ENCODE data around the gene GPRC5D.

GPRC5D gene

DNA sequence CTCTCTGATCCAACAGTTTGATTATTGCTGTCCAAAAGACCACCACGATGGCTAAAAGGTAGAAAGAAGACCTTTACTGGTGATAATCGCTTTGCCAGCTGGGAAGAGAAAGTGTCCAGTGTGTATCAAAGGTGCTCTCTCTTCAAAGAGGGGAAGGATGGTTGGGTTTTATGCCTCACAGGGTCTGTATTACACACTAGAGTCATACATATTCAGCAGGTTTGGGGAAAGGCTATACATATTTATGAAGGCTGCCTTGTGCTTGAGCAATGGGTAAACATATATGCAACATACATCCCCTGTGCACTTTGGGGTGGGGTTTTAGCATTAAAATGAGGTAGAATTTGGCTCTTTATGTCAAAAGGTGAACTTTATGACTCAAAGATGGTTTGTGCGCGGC, 18.2 kb downstream of the GPRC5D start:
- no peak for DNase-seq

DNA sequence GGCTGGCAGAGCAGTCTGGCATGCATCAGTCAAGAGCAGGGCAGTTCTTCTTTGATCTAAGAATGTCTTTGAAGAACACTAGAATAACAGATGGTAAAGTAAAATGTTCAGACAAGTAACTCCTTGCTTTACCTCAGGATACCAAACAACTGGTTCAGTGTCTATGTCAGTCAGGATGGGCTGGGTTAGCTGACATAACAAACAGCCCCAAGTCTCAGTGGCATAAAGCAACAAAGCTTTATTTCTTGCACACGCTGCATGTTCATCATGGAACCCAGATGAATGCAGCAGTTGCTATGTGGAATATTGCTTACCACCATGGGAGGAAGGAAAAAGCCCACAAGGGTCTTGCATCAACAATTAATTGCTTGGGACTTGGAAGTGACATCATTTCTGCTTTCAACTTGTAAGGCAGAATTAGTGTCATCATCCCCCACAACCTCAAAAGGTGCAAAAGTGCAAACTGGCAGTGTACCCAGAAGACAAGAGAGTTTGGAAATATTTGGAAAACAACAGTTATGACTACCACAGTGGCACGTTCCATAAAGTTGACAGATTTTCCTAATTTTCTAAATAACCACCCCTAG, 21.2 kb downstream of the GPRC5D start:
- no peak for DNase-seq

DNA sequence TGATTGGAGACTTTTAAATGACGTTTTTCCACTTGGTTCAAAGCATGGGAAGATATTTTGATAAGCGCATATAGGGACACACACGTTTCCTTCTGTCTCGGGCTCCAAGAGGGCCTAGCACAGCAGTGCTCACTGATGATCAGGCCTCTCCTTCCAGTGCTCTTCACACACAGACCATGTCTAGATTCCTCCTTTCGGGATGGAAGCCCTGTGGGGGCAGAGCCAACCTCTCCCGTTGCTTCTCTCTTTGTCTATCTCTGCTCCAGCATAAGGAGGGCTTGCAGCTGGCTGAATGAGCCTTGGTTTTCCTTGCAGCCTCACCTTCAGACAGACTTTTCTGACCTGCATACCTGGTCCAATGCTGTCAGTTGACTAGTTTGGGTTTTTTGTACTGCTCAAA, 22.3 kb downstream of the GPRC5D start:
- DNase-seq = no peak

DNA sequence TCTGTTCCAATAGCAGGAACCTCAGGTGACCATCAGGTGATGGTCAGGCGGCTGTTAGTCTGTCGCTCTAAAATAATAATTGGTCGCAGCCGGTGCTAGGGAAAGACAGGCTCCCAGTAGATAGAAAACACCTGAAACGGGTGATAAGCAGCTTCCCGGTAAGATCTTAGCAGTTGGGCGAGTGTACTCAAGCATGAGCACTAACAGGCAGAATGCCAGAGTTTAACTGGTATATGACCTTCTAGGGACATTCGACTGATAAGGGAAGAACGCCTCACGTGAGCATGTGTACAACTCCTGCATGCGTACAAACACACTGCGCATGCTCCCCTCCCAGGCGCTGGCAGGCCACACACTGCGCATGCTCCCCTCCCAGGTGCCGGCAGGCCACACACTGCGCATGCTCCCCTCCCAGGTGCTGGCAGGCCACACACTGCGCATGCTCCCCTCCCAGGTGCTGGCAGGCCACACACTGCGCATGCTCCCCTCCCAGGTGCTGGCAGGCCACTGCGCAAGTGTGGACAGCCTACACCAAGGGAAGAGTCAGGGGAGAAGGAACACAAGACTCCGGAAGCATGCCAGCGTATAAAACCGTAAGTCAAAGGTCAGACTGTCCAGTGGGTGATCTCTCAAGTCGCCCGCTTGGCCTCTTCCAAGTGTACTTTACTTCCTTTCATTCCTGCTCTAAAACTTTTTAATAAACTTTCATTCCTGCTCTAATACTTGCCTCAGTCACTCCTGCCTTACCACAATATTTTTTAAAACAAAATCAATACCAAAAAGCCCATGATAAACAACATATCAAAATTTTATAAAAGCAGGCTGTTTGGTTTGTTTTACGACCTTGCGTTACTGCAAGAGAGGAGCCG, 24.5 kb downstream of the GPRC5D start:
- DNase-seq = no peak

DNA sequence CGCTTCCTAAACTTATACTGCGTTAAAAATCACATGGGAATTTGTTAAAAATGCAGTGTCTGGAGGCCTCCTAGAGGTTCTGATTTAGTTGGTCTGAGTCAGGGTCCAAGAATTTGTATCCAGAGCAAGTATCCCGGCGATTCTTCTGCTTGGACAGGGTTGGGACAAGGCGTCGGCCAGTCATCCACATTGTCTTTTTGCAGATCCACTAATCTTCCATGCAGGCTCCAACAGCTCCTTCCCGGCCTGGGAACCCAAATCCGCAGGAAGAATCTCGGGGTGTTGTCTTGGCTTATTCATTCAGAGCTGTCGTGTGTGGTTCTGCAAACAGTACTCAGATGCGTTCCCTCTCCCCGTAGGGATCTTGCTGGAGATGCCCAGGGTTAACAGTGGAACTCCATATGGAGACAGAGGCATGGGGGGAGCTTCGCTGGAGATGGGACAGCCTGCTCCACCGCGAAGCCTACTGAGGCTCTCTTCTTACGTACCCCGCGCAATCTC, 25.3 kb downstream of the GPRC5D start:
- DNase-seq = no peak

DNA sequence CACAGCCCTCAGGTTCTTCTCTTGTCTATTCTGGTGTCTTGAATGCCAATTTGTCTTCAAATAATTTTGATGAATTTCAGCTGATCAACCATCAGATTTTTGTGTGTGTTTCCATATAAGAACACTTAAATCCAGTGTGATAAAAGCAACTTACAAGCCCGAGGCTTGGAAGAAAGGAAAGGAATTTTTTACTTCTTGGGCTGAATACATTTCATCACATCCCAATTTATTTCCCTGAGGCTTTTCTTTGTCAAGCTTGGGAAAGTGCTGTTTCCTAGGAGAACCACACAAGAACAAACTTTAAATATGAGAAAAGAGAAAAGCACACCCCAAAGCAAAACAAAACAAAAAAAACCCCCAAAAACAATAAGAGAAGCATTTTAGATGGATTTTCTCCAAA, 26.6 kb downstream of the GPRC5D start:
- no peak for DNase-seq

DNA sequence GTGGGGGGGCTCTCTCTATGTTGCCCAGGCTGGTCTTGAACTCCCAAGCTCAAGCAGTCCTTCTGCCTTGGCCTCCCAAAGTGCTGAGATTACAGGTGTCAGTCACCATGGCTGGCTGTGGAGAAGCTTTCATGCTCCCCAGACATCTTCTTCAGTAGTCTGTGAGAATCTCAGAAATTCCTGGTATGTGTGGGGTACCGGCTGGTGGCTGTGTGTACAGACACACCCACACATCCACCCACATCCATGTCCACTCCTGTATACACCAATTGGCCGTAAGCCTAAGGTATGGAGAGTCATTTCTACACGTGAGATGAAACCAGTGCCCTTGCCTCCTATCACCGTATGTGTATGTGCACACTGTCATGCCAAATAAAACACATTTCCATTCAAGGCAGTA, 27.8 kb downstream of the GPRC5D start:
- no peak for DNase-seq

DNA sequence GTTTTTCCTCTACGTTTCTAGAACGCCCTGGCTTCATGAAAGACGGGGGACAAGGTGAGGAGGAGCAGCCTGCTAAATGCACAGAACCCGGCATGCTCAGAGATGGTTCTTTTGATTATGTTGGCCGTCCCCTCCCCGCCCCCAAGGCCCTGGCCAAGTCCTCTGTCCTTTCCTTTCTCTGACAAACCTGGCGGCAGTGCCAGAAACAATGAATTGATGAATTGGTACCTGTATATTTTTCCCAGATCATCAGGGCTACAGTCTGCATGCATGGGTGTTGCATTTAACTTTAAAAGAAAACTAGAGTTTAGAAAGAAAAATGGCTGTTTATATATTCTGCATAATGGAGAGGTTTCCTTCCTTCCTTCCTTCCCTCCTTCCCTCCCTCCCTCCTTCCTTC, 29.0 kb downstream of the GPRC5D start:
- no peak for DNase-seq

DNA sequence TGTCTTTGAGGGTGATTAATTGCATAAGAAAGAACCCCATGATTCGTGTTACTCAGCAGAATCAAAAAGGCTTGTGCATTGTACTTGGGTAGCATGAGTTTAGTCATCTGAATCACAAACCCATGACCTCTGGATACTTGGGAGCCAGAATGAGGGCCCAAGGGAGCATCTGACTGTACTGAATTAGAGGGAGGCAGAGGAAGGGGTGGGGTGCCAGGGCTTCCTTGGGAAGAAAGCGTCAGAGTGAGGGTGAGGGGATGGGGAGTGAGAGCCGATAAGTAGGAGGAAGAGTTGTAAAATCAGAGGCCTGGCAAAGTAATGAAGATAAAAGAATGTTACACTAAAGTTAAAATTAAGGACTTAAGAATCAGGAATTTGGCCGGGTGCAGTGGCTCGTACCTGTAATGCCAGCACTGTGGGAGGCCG, 29.8 kb downstream of the GPRC5D start:
- DNase-seq = no peak

DNA sequence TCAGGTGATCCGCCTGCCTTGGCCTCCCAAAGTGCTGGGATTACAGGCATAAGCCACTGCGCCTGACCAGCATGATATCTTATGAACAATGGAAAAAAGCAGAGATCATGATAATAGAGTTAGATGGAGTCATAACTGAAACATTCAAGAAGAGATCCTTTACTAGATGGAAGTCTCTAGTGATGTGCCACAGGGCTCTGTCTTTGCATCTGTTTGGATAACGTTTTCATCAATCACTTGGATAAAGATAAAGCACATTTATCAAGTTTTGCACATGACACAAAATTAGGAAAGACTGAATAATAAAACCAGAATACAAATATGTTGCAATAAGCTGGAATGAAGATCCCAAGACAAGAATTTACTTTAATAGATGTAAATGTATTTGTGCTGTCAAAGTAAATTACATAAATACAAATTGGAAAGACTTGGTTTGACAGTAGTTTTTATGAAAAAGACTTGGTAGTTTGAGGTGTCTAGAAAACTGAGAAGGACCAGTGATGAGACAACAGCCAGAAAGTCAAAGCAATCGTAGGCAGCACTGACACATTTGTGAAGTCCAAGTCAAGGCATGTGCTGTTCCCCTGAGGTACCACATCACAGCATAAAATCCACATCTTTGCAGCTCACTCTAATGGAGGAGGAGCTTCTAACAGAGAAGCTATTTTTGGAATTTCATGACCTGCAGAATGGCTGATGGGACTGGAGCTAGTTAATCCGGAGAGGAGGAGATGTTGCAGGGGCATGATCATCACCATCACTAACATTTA, 32.1 kb downstream of the GPRC5D start:
- DNase-seq = no peak

DNA sequence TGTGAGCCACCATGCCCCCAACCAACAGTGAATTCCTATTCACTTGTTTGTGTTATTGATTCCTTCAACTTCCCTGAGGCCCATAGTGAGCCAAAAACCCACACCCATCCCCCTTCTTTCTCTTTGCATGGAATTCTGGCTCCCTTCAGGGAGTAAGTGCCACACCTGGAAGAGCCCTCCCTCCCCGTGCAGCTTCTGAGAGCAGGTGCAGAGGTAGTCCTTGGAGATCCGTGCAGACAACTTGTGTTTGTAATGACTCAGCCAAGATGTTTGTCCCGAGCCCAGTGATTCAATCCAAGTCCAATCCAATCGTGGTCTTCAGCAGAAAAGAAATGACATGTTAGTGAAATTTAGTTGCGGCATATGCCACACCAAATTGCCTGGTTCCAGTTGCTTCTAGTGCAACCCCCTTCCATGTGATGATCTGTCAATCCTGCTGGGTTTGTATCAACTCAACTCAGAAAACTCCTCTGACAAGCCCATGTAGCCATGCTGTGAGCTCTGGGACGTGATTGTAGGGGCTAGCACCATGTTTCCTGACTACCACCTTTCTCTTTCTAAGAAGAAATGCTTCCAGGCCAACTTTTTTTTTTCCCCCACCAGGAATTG, 33.1 kb downstream of the GPRC5D start:
- DNase-seq = no peak

DNA sequence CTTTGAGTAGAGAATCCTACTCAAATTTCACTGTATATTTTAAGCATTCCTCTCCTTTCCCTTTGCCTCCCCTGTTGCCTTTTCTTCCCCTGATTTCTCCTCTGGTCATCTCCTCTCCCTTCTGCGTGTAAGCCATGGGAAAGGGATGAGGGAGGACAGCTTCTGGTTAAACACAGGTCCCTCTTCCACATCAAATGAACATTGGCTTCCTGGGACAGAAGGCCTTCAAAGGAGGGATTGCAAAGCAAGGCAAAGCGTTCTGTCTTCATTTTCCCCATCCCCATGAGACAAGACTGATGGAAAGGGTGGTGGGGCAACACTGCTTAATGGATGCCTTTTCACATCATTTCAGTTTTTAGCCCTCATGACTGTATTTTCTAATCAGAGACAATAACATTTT, 34.5 kb downstream of the GPRC5D start:
- no peak for DNase-seq

DNA sequence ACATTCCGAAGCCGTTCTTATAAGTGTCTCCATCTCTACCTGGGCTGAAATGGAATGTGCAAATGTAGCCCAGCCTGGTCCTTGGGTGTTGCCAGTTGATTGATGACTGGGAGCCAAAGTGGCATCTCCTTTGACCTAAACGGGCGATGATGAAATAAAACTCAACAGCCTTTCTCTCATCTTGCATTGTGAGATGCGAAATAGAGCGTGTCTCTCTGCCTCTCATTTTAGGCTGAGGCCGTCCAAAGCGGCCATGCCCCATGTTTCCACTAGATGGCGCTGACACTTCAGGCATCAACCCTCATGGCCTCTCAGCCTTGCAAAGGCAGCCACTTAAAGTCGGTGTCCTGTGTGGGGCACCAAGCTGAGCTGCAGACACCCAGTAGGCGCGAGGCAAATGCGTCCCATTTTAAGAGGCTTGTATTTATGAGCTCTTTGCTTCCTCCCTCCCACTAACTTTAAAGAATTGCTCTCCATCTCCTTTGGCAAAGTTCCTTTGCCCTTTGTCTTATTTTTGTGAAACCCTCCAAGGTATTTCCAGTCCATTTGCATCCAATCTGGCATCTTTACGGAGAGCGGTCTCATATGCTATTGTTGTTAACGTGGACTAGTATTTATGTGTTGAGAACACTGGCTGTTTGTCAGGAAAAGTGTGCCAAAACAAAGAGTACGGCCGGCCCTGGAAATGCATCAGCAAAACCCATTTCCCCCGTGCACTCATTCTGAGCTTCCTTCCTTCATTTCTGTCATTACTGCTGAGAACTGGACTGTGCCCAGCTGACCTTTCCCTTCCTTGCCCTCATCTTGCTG, 35.6 kb downstream of the GPRC5D start:
- peak; percentile 89 for DNase-seq

DNA sequence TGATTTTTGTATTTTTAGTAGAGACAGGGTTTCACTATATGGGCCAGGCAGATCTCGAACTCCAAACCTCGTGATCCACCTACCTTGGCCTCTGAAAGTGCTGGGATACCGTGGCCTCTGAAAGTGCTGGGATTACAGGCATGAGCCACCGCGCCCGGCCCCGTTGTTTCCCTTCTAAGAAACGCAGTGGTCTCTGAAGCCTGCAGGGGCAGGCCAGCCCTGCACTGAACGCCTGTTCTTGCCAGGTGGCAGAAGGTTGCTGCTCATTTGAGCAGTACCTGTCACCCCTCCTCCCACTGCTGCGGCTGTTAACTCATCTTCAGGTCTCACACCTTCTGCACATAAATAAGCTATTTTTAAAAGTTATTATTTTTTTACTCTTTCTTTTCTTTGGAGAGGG, 36.3 kb downstream of the GPRC5D start:
- DNase-seq = no peak

DNA sequence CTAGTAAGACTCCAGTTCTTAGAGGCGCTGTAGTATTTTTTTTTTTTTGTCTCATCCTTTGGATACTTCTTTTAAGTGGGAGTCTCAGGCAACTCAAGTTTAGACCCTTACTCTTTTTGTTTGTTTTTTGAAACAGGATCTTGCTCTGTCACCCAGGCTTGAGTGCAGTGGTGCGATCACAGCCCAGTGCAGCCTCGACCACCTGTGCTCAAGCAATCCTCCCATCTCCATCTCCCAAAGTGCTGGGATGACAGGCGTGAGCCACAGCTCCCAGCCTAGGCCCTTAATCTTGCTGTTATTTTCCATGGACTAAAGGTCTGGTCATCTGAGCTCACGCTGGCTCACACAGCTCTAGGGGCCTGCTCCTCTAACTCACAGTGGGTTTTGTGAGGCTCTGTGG, 39.3 kb downstream of the GPRC5D start:
- DNase-seq = no peak

DNA sequence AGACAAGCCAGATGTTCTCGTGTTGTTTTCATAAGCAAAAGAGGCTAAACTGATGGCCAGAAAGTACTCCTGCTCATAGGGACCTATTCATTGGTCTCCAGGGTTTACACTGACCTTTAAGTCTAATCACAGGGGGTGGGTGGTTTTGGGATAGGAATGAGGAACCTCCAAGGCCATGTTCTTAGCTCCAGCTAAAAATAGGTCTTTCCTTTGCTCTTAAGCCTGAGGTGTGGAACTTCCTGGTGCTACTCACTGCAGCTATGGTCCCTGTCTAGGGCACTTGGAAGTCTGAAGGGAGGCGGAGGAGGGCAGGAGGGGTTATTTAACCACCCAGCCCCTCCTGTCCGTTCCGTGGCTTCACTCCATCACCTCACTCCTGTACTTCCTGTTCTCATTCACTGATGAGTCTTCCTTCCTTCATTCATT, 42.0 kb downstream of the GPRC5D start:
- no peak for DNase-seq

DNA sequence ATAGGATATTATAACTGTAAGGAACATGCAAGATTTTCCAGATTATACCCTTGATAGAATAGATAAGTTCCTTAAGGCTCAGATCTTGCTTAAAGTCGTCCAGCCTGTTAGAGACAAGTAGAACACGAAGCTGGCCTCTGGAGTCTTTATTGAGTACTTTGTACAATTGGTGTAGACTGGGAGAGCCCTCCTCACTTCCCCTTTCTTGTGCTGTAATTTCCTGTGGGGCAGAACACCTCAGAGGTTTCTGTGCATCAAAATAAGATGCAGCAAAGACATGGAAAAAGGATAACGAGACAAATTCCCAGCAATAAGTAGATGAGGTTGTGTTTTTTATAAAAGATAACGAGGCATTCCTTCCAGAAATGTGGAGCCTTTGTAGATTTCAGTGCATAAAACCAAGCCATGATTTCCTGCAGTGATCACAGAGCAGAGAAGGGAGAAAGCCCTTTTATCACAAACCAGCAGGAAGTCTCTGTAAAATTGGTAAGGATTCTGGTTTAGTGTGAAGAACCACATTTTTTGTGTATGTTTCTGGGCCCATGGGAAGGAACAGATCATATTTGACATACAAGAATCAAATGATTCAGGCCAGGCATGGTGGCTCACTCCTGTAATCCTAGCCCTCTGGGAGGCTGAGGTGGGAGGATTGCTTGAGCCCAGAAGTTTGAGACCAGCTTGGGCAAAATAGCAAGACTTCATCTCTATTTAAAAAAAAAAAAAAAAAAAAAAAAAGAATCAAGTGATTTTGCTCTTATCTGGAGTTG, 42.6 kb downstream of the GPRC5D start:
- DNase-seq = no peak

DNA sequence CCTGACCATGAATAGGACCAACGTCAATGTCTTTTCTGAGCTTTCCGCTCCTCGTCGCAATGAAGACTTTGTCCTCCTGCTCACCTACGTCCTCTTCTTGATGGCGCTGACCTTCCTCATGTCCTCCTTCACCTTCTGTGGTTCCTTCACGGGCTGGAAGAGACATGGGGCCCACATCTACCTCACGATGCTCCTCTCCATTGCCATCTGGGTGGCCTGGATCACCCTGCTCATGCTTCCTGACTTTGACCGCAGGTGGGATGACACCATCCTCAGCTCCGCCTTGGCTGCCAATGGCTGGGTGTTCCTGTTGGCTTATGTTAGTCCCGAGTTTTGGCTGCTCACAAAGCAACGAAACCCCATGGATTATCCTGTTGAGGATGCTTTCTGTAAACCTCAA, 43.3 kb downstream of the GPRC5D start:
- DNase-seq = no peak

DNA sequence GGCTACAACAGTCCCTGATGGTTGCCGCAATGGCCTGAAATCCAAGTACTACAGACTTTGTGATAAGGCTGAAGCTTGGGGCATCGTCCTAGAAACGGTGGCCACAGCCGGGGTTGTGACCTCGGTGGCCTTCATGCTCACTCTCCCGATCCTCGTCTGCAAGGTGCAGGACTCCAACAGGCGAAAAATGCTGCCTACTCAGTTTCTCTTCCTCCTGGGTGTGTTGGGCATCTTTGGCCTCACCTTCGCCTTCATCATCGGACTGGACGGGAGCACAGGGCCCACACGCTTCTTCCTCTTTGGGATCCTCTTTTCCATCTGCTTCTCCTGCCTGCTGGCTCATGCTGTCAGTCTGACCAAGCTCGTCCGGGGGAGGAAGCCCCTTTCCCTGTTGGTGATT, 43.7 kb downstream of the GPRC5D start:
- DNase-seq = no peak

DNA sequence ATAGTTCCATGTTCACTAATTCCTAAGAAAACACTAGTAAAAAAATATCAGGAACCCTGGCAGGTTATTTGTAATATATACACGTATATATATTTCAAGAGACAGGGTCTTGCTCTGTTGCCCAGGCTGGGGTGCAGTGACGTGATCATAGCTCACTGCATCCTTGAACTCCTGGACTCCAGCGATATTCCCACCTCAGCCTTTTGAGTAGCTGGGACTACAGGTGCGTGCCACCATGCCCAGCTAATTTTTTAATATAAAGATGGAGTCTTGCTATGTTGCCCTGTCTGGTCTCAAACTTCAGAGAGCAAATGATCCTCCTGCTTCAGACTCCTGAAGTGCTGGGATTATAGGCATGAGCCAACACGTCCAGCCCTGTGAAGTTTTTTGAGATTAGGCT, 44.4 kb downstream of the GPRC5D start:
- DNase-seq = no peak
